ENCODE data around the gene ZCCHC14.

The ZCCHC14 gene

GRCh38 chr16:87457061-87457611 lies 35.7 kb downstream of the ZCCHC14 start:
- no peak for DNase-seq (ENCODE audit: low read depth)

- DNase-seq (ENCODE audit: low read depth), result no peak
These were observed 38.4 kb downstream of the ZCCHC14 start for GRCh38 chr16:87454391-87454790.

- DNase-seq (ENCODE audit: low read depth), result no peak
These were observed 39.5 kb downstream of the ZCCHC14 start for GRCh38 chr16:87453326-87453725.

GRCh38 chr16:87451563-87452210 lies 41.1 kb downstream of the ZCCHC14 start:
- DNase-seq (ENCODE audit: low read depth), result no peak

GRCh38 chr16:87448866-87449265 lies 44.0 kb downstream of the ZCCHC14 start:
- no peak for DNase-seq (ENCODE audit: low read depth)

GRCh38 chr16:87447323-87447722 lies 45.5 kb downstream of the ZCCHC14 start:
- DNase-seq (ENCODE audit: low read depth), result peak; percentile 38

- DNase-seq (ENCODE audit: low read depth), result no peak
These were observed 46.3 kb downstream of the ZCCHC14 start for GRCh38 chr16:87446479-87446878.

GRCh38 chr16:87445486-87445885 lies 47.3 kb downstream of the ZCCHC14 start:
- no peak for DNase-seq (ENCODE audit: low read depth)

- DNase-seq (ENCODE audit: low read depth), result no peak
These were observed 48.9 kb downstream of the ZCCHC14 start for GRCh38 chr16:87443964-87444363.

GRCh38 chr16:87443016-87443415 lies 49.8 kb downstream of the ZCCHC14 start:
- DNase-seq (ENCODE audit: low read depth), result no peak

GRCh38 chr16:87442581-87442966 lies 50.2 kb downstream of the ZCCHC14 start:
- DNase-seq (ENCODE audit: low read depth), result no peak

GRCh38 chr16:87441886-87442580 lies 50.8 kb downstream of the ZCCHC14 start:
- DNase-seq (ENCODE audit: low read depth), result no peak

GRCh38 chr16:87439926-87440325 lies 52.9 kb downstream of the ZCCHC14 start:
- DNase-seq (ENCODE audit: low read depth), result no peak

- DNase-seq (ENCODE audit: low read depth), result no peak
These were observed 54.2 kb downstream of the ZCCHC14 start for GRCh38 chr16:87438611-87438985.

- DNase-seq (ENCODE audit: low read depth), result no peak
These were observed 54.8 kb downstream of the ZCCHC14 start for GRCh38 chr16:87437911-87438610.

GRCh38 chr16:87437327-87437726 lies 55.5 kb downstream of the ZCCHC14 start:
- no peak for DNase-seq (ENCODE audit: low read depth)

GRCh38 chr16:87436225-87437172 lies 56.3 kb downstream of the ZCCHC14 start:
- DNase-seq (ENCODE audit: low read depth), result no peak

GRCh38 chr16:87435372-87436224 lies 57.2 kb downstream of the ZCCHC14 start:
- DNase-seq (ENCODE audit: low read depth), result no peak

GRCh38 chr16:87434146-87434667 lies 58.6 kb downstream of the ZCCHC14 start:
- DNase-seq (ENCODE audit: low read depth), result no peak

GRCh38 chr16:87432330-87432915 lies 60.4 kb downstream of the ZCCHC14 start:
- DNase-seq (ENCODE audit: low read depth), result no peak

Data from fibroblast of the conjunctiva (primary cell).